GM21825 (cell line): ENCODE data around the gene FLG2.

Experiments used
- ATAC-seq: cut with Tn5 transposase; IDR thresholded peaks from one replicate; pipeline ENCODE4 v1.9.1; 2021; ENCODE audit warnings: mild to moderate bottlenecking, moderate library complexity; ENCODE audit not compliant: unreplicated experiment

FLG2 gene

DNA sequence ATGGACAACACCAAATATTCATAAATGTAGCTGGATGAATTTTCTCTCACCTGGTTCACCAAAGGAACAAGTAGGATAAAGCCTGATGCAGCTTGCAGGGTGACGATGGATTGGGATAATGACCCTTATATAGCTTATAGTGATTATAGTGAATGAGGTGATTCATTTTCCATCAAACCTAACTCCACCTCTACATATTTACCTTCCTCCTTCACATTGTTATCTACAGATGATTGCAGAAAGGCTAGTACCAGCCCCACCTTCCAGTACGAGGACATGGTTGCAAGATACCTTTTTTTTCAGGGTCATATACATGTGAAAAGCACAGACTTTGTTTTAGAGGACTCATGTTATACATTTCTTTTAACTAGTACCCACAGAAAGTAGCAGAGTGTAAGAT is at the start of gene FLG2:
FLG2 (minus strand) TSS at position 101 of the 400 bp plus-strand sequence. CDS start 1,122 bp downstream, outside the sequence.
- ATAC-seq, result no peak

DNA sequence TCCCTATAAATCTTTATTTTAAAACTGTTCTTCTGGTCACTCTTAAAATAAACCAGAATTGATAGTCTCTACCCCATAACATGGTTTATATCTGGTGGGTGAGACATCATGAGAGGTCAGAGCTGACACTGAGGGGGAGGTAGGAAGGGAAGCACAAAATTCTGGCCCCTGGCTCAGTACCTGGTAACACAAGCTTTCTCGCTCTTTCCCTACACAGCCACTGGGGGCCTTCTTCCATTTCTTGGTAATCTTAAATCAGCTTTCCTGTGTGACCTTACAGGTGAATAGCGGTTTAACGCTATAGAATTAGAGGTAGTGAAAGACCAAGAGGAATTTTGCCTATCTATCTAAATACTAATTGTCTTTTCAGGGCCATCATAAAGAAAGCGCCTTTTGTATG is 48.9 kb upstream of the FLG2 start:
- ATAC-seq, result no peak

DNA sequence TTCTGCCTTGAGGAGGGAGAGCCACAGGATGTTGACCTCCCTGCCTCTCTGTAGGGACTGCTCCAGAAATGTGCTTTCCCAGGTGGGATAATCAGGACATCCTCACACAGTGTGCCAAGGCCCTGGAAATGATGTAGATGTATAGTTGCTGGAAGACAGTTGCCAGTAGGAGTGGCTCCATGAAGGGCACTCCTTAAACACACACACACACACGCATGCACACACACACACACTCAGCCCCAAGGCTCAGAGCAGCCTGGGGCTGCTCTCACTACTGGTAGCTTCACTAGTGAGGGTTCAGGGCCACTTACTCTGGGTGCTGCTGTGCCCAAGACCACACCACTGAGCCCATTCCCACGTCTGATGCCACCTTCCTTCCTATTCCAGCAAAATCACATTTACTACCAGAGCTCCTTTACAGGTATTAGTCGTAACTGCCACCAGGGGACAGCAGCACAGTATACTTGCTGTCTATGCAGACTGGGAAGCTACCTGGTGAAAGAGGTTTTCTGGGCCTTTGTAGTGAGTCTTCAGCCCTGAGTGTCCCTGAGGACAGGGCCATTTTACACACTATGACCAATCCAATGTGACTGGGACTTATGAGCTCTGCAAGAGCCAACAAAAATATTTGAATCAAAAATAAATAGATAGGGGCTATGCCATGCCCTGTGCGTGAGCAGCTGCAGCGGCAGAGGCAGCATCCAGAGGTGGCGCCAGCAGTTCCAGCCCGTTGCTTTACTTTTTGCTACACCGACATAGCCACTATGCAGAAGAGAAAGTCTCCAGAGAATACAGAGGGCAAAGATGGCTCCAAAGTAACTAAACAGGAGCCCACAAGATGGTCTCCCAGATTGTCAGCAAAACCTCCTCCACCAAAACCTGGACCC is 39.2 kb upstream of the FLG2 start:
- ATAC-seq, result no peak

DNA sequence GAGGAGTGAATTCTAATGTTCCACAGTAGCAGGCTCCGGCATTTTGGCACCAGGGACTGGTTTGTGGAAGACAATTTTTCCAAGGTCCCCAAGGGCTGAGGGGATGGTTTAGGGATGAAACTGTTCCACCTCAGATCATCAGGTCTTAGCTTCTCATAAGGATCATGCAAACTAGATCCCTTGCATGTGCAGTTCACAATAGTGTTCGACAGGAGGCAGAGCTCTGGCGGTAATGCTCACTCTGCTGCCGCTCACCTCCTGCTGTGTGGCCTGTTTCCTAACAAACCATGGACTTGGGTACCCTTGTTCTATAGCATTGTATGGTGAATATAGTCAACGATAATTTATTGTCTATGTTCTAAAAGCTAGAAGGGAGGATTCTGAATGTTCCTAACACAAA is 37.7 kb upstream of the FLG2 start:
- no peak for ATAC-seq

- no peak for ATAC-seq
Measured at GRCh38 chr1:152394151-152394550, 34.3 kb upstream of the FLG2 start.

DNA sequence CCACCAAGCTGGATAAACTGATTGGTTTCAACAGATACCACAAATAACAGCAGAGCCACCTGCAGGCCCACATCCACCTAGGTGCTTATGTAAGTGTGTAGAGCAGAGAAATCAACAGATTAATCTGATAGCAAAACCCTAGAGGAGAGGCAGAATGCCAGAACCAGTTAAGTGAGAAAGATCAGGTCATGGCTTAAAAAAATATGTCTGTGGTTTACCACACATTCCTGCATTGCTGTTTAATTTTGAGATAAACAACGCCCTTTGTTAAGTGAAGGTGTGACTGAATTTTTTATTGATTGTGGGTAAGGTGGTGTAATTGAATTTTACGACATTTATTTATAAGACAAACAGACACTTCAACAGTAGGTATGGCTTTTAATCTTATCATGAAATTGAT is 33.1 kb upstream of the FLG2 start:
- no peak for ATAC-seq

DNA sequence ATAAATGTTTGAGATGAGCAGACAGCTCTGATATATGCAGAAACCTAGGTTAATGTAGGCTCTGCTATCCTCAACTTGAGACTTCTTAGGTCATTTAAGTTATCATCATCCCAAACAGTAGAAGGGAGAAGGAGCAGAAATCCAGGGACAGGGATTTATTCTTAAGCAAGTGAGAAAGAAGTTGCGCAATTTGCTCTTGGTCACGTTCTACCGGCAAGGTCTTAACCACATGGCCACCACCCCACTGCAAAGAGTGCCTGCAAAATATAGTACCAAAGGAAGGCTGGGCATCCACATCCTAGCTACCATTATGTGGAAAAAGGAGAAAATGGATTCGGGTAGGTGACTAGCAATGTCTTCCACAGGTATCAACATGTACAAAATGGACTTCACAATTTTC is 29.1 kb upstream of the FLG2 start:
- no peak for ATAC-seq

- ATAC-seq, result no peak
Measured at GRCh38 chr1:152386940-152387339, 27.1 kb upstream of the FLG2 start.

DNA sequence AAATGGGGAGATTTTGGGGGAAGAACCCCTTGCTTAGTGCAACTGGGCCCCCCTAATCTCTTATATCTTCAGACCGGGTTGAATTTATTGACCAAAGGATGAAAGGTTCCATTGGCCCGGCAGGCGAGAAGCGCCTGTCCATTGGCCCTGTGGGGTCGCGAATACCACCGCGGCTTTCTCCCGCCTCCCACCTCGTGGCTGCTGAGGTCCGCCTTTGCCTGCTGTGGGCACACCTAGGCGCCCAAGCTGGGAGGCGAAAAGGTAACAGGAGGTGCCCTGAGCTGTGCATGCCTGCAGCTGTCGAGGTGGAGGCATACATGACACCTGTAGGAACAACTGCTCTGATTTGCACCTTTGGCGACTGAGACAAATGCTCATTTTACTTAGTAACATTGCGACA is 21.1 kb upstream of the FLG2 start:
- no peak for ATAC-seq

DNA sequence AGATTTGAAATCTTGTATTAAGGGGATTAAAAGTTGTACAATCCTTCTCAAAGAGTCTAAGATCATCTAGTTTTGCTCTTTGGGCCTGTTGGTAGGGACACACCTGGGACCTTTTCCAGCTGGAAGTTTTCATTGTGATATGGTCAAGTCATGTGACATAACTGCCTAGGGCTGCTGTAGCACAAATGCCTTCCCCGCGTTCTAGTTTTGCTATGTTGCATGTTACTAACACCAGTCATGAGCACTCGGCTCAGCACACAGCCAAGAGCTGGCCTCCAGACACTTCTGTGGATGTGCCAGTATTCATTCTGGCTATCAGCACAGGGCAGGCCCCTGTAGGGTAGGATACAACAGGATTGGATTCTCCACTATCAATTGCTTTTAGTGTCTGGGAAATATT is 14.6 kb upstream of the FLG2 start:
- no peak for ATAC-seq

- ATAC-seq, result no peak
Measured at GRCh38 chr1:152372672-152373071, 12.9 kb upstream of the FLG2 start.

DNA sequence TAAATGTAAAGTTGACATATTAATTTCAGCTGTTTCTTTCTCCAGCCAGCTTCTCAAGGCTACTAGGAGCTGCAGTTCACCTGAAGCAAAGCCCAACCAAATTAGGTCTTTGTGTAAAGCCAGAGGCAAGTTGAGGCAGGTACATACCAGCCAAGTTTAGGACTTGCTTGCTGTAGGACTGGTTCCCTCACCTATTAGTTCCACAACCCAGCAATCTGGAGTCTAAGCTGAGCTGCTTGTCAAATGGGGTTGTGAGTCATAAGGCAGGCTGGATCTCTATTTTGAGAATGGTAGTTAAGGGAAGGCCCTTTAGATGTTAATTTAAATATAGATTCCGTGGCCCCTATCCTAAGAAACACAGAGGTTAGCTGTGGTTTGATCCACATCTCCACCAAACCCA is 7.6 kb upstream of the FLG2 start:
- no peak for ATAC-seq

- ATAC-seq, result no peak
Measured at GRCh38 chr1:152356736-152357135, 3.1 kb downstream of the FLG2 start.

DNA sequence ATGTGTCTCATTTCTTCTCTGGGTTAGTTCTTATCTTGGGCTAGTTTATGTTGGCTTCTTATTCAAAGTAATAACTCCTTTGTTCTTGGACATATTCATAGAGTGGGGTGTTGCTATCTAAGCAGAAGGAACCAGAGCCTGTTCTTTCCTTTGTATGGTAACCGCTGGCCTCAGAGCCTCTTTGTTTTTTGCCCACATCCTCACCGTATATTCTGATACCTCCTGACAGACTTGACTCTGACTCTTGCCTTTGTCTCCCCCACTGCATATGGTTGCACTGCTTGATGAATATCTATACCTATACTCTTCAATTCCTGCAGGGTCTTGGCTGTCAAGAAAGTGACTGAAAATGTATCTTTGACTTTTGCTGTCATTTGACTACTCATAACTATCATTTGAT is 10.2 kb downstream of the FLG2 start:
- no peak for ATAC-seq

- ATAC-seq, result no peak
Measured at GRCh38 chr1:152348447-152348846, 11.4 kb downstream of the FLG2 start.

DNA sequence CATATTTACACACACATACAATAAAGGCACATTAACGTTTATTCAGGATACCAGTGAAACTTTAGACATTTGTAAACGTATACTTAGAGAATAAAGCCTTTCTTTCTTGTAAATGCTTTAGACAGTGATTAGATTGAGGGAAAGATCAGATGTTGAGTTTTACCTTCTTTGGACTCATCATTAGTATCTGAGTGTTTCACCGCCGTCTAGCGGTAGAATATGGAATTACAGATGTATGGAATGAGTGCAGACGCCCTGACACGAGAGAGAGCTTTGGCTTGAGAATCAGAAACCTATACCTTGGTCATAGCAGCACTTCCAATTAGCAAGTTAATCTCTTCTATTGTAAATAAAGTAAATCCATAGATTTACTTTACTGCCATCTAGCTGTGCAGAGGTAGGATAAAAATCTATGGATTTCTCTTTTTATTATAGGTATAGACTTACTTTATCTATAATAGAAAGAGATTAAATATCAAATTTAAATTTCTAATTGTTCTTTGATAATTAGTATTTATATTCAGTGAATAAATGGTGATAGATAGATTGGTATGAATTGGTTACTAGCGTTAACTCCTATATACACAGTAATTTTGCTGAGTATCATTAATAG is 12.6 kb downstream of the FLG2 start:
- ATAC-seq, result no peak

DNA sequence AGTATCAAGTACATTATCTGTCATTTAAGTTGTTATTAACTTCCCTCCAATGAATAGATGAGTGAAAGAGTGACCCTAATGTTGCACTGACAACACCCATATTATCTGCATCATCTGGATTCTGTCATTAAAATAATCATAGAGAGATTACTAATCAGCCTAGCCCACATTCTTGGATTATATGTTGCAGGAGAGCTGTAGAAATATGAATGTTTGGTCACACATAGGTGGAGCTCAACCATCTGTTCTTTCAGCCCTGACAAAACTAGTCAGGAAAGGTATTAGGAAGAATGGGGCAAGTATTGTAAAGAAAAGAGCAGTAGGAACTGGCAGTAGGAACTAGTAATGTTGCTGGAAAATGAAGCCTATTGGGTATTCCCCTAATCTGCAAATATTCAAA is 15.4 kb downstream of the FLG2 start:
- no peak for ATAC-seq

DNA sequence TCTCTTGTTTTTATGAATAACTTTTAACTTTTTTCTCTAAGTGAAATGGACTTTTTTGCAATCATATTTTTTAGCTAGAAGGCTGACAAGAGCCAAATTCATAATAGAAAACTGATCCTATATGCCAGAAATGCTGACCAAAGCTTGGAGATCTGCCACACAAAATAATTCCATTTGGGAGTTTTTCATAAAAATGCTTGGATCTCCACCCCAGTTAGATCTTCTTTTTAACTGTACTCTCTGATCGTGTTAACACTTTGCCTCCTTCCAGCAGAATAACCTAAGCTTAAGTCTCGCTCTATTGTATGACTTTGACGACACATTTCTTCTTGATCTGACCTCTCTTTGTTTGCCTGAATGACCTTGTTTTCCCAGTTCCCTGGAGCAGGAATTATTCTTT is 16.8 kb downstream of the FLG2 start:
- no peak for ATAC-seq

- no peak for ATAC-seq
Measured at GRCh38 chr1:152335399-152335798, 24.4 kb downstream of the FLG2 start.

GRCh38 chr1:152328801-152329391 is 30.9 kb downstream of the FLG2 start:
- ATAC-seq, result no peak

DNA sequence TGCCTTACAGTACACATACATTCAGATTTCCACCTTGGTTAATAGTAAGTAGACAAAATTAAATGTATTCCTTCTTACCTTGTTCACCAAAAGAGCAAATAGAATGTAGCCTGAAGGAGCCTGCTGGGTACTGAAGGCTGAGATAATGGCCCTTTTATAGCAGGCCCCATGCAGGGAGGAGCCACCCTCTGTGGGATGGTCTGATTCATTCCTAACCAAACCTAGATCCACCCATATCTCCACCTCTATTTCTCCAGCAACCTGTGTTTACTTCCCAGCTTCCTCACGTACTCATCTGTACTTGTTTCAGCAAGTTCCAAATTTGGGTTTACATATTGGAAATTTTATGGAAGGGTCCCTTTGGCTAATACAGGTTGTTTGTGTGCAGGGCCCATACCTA is 34.7 kb downstream of the FLG2 start, which contains the start of gene FLG:
FLG (minus strand) TSS at position 129 of the 400 bp plus-strand sequence. CDS start 9,783 bp downstream, outside the sequence.
- no peak for ATAC-seq

- ATAC-seq, result no peak
Measured at GRCh38 chr1:152313970-152314369, 45.8 kb downstream of the FLG2 start.
